HepG2 (cell line): ENCODE measurements around the gene NCLN.

Experiments used
- ARNT ChIP-seq: fragments of 450-650 bp; IDR thresholded peaks from 2 replicates; pipeline ENCODE4 v1.6.1; 2017
- MXI1 ChIP-seq: IDR thresholded peaks from 3 replicates; pipeline ENCODE4 v1.6.1; 2012; ENCODE audit warnings: low read depth, low read length, inconsistent platforms, borderline replicate concordance
- POLR2A ChIP-seq, 2 experiments: IDR thresholded peaks; 2 replicates each; pipeline ENCODE4 v1.6.1; 2011; ENCODE audit warnings: low read depth in 2 of 2, low read length in 2 of 2, mild to moderate bottlenecking in 1 of 2, moderate library complexity in 1 of 2; ENCODE audit not compliant: insufficient read depth in 1 of 2
- ZNF383 ChIP-seq: sonication (generic); formaldehyde crosslinking; IDR thresholded peaks from 2 replicates; pipeline ENCODE4 v1.4.0; 2020; ENCODE audit warnings: missing genetic modification reagents, mild to moderate bottlenecking, borderline replicate concordance
- ZNF562 ChIP-seq: sonication (generic); formaldehyde crosslinking; IDR thresholded peaks from 2 replicates; pipeline ENCODE4 v1.8.0; 2022; ENCODE audit warnings: missing genetic modification reagents, borderline replicate concordance
- TF ChIP-seq, protein P1 (sequence below): sonication (generic); formaldehyde crosslinking; IDR thresholded peaks from 2 replicates; pipeline ENCODE4 v1.5.0; 2020; ENCODE audit warnings: mild to moderate bottlenecking, missing genetic modification reagents, moderate library complexity

DNA sequence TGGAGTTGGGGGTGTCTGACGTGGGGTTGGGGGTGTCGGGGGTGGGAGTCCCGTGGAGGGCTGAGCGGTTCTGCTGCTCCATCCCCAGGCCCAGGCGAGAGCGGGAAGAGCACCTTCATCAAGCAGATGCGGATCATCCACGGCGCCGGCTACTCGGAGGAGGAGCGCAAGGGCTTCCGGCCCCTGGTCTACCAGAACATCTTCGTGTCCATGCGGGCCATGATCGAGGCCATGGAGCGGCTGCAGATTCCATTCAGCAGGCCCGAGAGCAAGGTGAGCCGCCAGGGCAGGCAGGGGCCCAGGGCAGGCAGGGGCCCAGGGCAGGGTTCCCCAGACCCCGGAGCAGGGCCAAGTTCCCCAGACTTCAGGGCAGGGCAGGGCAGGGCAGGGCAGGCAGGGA, 37.2 kb upstream of the NCLN start:
- TF ChIP-seq, protein P1, sequence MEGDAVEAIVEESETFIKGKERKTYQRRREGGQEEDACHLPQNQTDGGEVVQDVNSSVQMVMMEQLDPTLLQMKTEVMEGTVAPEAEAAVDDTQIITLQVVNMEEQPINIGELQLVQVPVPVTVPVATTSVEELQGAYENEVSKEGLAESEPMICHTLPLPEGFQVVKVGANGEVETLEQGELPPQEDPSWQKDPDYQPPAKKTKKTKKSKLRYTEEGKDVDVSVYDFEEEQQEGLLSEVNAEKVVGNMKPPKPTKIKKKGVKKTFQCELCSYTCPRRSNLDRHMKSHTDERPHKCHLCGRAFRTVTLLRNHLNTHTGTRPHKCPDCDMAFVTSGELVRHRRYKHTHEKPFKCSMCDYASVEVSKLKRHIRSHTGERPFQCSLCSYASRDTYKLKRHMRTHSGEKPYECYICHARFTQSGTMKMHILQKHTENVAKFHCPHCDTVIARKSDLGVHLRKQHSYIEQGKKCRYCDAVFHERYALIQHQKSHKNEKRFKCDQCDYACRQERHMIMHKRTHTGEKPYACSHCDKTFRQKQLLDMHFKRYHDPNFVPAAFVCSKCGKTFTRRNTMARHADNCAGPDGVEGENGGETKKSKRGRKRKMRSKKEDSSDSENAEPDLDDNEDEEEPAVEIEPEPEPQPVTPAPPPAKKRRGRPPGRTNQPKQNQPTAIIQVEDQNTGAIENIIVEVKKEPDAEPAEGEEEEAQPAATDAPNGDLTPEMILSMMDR (CRISPR knock-in tag), result no peak
- no peak for TF ChIP-seq MXI1
- TF ChIP-seq POLR2A (IDR thresholded peaks at IDR 0.05; ENCODE audit: insufficient read depth in 1 of 2, low read depth in 2 of 2, low read length in 2 of 2), result no peak
- no peak for TF ChIP-seq ZNF562 (CRISPR knock-in tag)
- no peak for TF ChIP-seq ARNT
- no peak for TF ChIP-seq ZNF383 (CRISPR knock-in tag)
